ENCODE results near the gene FBXO5. TPM values are rescaled to one million over a fixed set of nuclear protein-coding genes. Genes with fewer than 3 reads are reported as not detected.
"Not testable (repeated sequence)": the region's sequence is repeated elsewhere in the genome, so short reads cannot be mapped to it uniquely, and the experiment has no call there.

Gene FBXO5
- total and polyA plus RNA-seq, 12 donors, result 0.80 to 4.2 (median 1.4) TPM

- 87 to 90% methylated on average over 1 of the region's 1 CpG for WGBS, 2 donors
- TF ChIP-seq CTCF (IDR thresholded peaks at IDR 0.05), result no peak
- intact Hi-C loops (cut with DNase I), result loop anchor here in 1 of 10 donors (10.0 kb wide), 1 partner anchor 48 kb away; no protein-coding TSS in a partner anchor
Measured at GRCh38 chr6:152976749-152977148, 6.1 kb downstream of the FBXO5 start.

GRCh38 chr6:152975204-152975915 lies 7.5 kb downstream of the FBXO5 start:
- no peaks in the 10 kb centered on the region for H3K9me3 ChIP-seq
- TF ChIP-seq CTCF (IDR thresholded peaks at IDR 0.05), result no peak
- peaks cover 0 to 54% (median 0%) of the 10 kb centered on the region in 9 donors for H3K4me1 ChIP-seq
- ATAC-seq (no peak), DNase-seq (no peak)
- peak overlapping the region in 1 of 10 donors; percentile 59 for H3K27ac ChIP-seq
- peaks cover 0 to 65% (median 24%) of the 10 kb centered on the region in 9 donors for H3K36me3 ChIP-seq
- WGBS, 2 donors, result 86 to 90% methylated on average over 4 of the region's 4 CpGs
- no peak overlapping the region for H3K4me3 ChIP-seq
- H3K27me3 ChIP-seq, result no peaks in the 10 kb centered on the region
- intact Hi-C loops (cut with DNase I), result loop anchor here in 1 of 10 donors (10.0 kb wide), 1 partner anchor 49 kb away; no protein-coding TSS in a partner anchor

More at GRCh38 chr6:152976749-152977148, 6.1 kb downstream of the FBXO5 start:
- Histone ChIP-seq H3K27me3 (no peaks in the 10 kb centered on the region), H3K4me1 (peaks cover 0 to 68% (median under 1%) of the 10 kb centered on the region in 9 donors), H3K9me3 (no peaks in the 10 kb centered on the region), H3K27ac (no peak overlapping the region), H3K36me3 (peaks cover 0 to 51% (median 13%) of the 10 kb centered on the region in 9 donors), H3K4me3 (no peak overlapping the region)
- ATAC-seq (no peak), DNase-seq (no peak)

GRCh38 chr6:152973916-152974315 lies 8.9 kb downstream of the FBXO5 start:
- DNase-seq, result no peak
- ATAC-seq, result no peak
- no peak for TF ChIP-seq CTCF (IDR thresholded peaks at IDR 0.05)
- intact Hi-C loops (cut with DNase I), result loop anchor here in 2 of 10 donors (5.0 to 10.0 kb wide), 2 partner anchors 38 to 51 kb away; no protein-coding TSS in a partner anchor
- Histone ChIP-seq H3K4me1 (peaks cover 0 to 45% (median 0%) of the 10 kb centered on the region in 9 donors), H3K27ac (no peak overlapping the region), H3K27me3 (no peaks in the 10 kb centered on the region), H3K9me3 (peaks cover 0 to 4% (median 0%) of the 10 kb centered on the region in 11 donors), H3K36me3 (peaks cover 0 to 75% (median 30%) of the 10 kb centered on the region in 9 donors), H3K4me3 (no peak overlapping the region)
- 98 to 100% methylated on average over 1 of the region's 1 CpG for WGBS, 2 donors

DNA sequence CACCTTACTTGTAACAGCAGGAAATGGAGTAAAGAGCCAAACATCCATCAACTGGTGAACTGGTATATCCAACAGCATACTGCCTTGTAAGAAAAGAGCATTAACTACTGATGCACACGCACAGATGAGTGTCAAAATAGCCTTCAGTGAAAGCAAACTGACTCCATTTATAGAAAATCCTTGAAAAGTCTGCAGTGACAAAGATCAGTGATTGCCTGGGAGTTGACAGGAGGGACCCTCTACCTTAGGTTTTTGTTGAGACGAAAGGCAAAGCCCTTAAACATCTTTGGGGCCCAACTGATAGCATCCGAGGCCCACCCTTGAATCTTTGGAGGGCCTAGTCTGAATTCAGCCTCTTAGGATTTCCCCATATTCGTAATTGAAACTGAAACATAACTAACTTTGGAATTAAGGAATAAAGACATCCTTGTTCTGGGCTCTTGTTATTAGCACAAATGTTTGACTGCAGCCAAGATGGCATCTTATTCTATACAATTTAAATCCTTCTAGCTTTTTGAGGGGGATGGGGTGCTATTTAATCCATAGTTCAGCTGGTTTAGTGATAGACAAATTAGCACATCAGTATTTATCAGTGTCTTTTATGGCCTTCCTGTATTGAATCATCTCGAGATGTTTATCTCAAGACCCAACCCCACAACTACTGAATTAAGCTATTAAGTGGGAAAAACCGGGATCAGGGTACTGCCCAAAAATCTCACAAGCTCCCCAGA lies 13.0 kb downstream of the FBXO5 start:
- peaks cover 0 to 13% (median 0%) of the 10 kb centered on the region in 9 donors for H3K4me1 ChIP-seq
- H3K27ac ChIP-seq, result no peak overlapping the region
- intact Hi-C loops (cut with DNase I), result loop anchor here in 3 of 10 donors (5.0 to 10.0 kb wide), 2 partner anchors 42 to 55 kb away; no protein-coding TSS in a partner anchor
- DNase-seq (no peak), ATAC-seq (no peak)
- WGBS, 2 donors, result 95 to 96% methylated on average over 6 of the region's 6 CpGs
- peaks cover 0 to 56% (median 30%) of the 10 kb centered on the region in 9 donors for H3K36me3 ChIP-seq
- H3K4me3 ChIP-seq, result no peak overlapping the region
- no peak for TF ChIP-seq CTCF (IDR thresholded peaks at IDR 0.05)
- no peaks in the 10 kb centered on the region for H3K27me3 ChIP-seq
- peaks cover 0 to 34% (median 6%) of the 10 kb centered on the region in 11 donors for H3K9me3 ChIP-seq

GRCh38 chr6:152966168-152966894 lies 16.5 kb downstream of the FBXO5 start:
- ATAC-seq, H3K4me1 ChIP-seq, H3K27me3 ChIP-seq, DNase-seq, H3K27ac ChIP-seq, H3K4me3 ChIP-seq: not testable (repeated sequence)
- 87 to 92% methylated on average over 15 of the region's 15 CpGs for WGBS, 2 donors
- H3K36me3 ChIP-seq, result peaks cover 0 to 21% (median 15%) of the 10 kb centered on the region in 9 donors
- H3K9me3 ChIP-seq, result peaks cover 0 to 39% (median 7%) of the 10 kb centered on the region in 11 donors
- intact Hi-C loops (cut with DNase I), result loop anchor here in 1 of 10 donors (10.0 kb wide), 1 partner anchor 58 kb away; no protein-coding TSS in a partner anchor
